Neural cell (in vitro differentiated cells): ENCODE measurements around the gene NOTUM. TPM values are rescaled to one million over a fixed set of nuclear protein-coding genes. Genes with fewer than 3 reads are reported as not detected.

Experiments
- H2AFZ ChIP-seq: fragments of 200-600, 300-800 bp; sonication (generic), shearing (Covaris generic); 2 replicates; pipeline ENCODE4 v1.6.0; 2014; ENCODE audit warnings: low read depth, mild to moderate bottlenecking, antibody characterized with exemption, low read length, moderate library complexity
- H3F3A ChIP-seq: fragments of 200-600 bp; shearing (Covaris generic); 2 replicates; pipeline ENCODE4 v1.6.1; 2016; ENCODE audit warnings: mild to moderate bottlenecking, moderate library complexity, mixed read lengths, antibody characterized with exemption, low read length; ENCODE audit not compliant: insufficient read depth, poor library complexity, severe bottlenecking
- H3K27ac ChIP-seq: fragments of 200-600, 300-800 bp; sonication (generic), shearing (Covaris generic); 2 replicates; pipeline ENCODE4 v1.5.1; 2014; ENCODE audit warnings: mild to moderate bottlenecking, low read length, moderate library complexity
- H3K27me3 ChIP-seq: fragments of 300-800, 200-600 bp; sonication (generic), shearing (Covaris generic); 2 replicates; pipeline ENCODE4 v1.6.0; 2014; ENCODE audit warnings: mild to moderate bottlenecking, low read depth, low read length, moderate library complexity; ENCODE audit not compliant: insufficient read depth
- H3K36me3 ChIP-seq: fragments of 300-800, 200-600 bp; sonication (generic), shearing (Covaris generic); 2 replicates; pipeline ENCODE4 v1.5.1; 2014; ENCODE audit warnings: mild to moderate bottlenecking, antibody characterized with exemption, low read length, moderate library complexity; ENCODE audit not compliant: insufficient read depth
- H3K4me2 ChIP-seq: fragments of 300-800, 200-600 bp; sonication (generic), shearing (Covaris generic); 2 replicates; pipeline ENCODE4 v1.6.0; 2014; ENCODE audit warnings: mild to moderate bottlenecking, low read length
- H3K4me3 ChIP-seq: fragments of 300-800, 200-600 bp; sonication (generic), shearing (Covaris generic); 2 replicates; pipeline ENCODE4 v1.5.1; 2014; ENCODE audit warnings: mild to moderate bottlenecking, low read length, moderate library complexity
- H3K79me2 ChIP-seq: fragments of 200-600 bp; shearing (Covaris generic); replicated peaks from 2 replicates; pipeline ENCODE4 v1.6.0; 2014; ENCODE audit warnings: mild to moderate bottlenecking, low read length, moderate library complexity; ENCODE audit not compliant: insufficient read depth
- H3K9ac ChIP-seq: fragments of 300-800, 200-600 bp; sonication (generic), shearing (Covaris generic); 2 replicates; pipeline ENCODE4 v1.6.1; 2016; ENCODE audit warnings: mild to moderate bottlenecking, low read length, mixed read lengths
- H3K9me2 ChIP-seq: fragments of 200-600 bp; shearing (Covaris generic); 2 replicates; pipeline ENCODE4 v1.6.1; 2016; ENCODE audit warnings: mild to moderate bottlenecking, low read length, mixed read lengths; ENCODE audit not compliant: insufficient read depth
- H3K9me3 ChIP-seq: fragments of 200-600, 300-800 bp; sonication (generic), shearing (Covaris generic); 2 replicates; pipeline ENCODE4 v1.6.1; 2016; ENCODE audit warnings: mild to moderate bottlenecking, mixed run types, low read length, moderate library complexity, mixed read lengths
- H4K20me1 ChIP-seq: fragments of 200-600 bp; shearing (Covaris generic); 2 replicates; pipeline ENCODE4 v1.6.1; 2016; ENCODE audit warnings: mild to moderate bottlenecking, mixed run types; ENCODE audit not compliant: insufficient read depth
- EP300 ChIP-seq: fragments of 450-650 bp; conservative IDR thresholded peaks from 2 replicates; pipeline ENCODE4 v1.6.1; 2014; ENCODE audit warnings: antibody characterized with exemption, mild to moderate bottlenecking, moderate library complexity; ENCODE audit not compliant: poor library complexity, severe bottlenecking
- EZH2 ChIP-seq: fragments of 200-600, 300-800 bp; shearing (Covaris generic), sonication (generic); IDR thresholded peaks from 2 replicates; pipeline ENCODE4 v1.6.1; 2014; ENCODE audit warnings: antibody characterized with exemption, low read length, borderline replicate concordance, mild to moderate bottlenecking; ENCODE audit not compliant: insufficient read depth, poor library complexity, severe bottlenecking
- MXI1 ChIP-seq: fragments of 450-650 bp; conservative IDR thresholded peaks from 2 replicates; pipeline ENCODE4 v1.6.1; 2014; ENCODE audit warnings: antibody characterized with exemption, mild to moderate bottlenecking; ENCODE audit not compliant: poor library complexity, severe bottlenecking
- POLR2AphosphoS5 ChIP-seq: IDR thresholded peaks from 2 replicates; pipeline ENCODE4 v1.6.1; 2012
- RAD21 ChIP-seq: fragments of 450-650 bp; conservative IDR thresholded peaks from 2 replicates; pipeline ENCODE4 v1.6.1; 2014; ENCODE audit warnings: antibody characterized with exemption, mild to moderate bottlenecking, moderate library complexity
- REST ChIP-seq: IDR thresholded peaks from 2 replicates; pipeline ENCODE4 v1.6.1; 2012; ENCODE audit warnings: borderline replicate concordance
- SMC3 ChIP-seq: fragments of 450-650 bp; conservative IDR thresholded peaks from 2 replicates; pipeline ENCODE4 v1.6.1; 2014; ENCODE audit warnings: antibody characterized with exemption, mild to moderate bottlenecking, moderate library complexity; ENCODE audit not compliant: poor library complexity
- TAF1 ChIP-seq: IDR thresholded peaks from 2 replicates; pipeline ENCODE4 v1.6.1; 2012; ENCODE audit warnings: low read depth
- polyA plus RNA-seq: library from polyadenylated mRNA; depleted of rRNA; stranded (reverse); fragments of >200 nt; gene quantifications from 2 replicates; pipeline ENCODE4 v1.2.3, GENCODE V29; 2014
- TF ChIP-seq, protein P1 (sequence below): fragments of 450-650 bp; IDR thresholded peaks from 2 replicates; pipeline ENCODE4 v1.5.1; 2014; ENCODE audit warnings: antibody characterized with exemption, mild to moderate bottlenecking, moderate library complexity; ENCODE audit not compliant: poor library complexity, severe bottlenecking

Gene NOTUM
- polyA plus RNA-seq, 1 donor from 2014 or later, result not detected

GRCh38 chr17:81928544-81929252, 32.3 kb downstream of the NOTUM start:
- Histone ChIP-seq H3K4me3 (peak overlapping the region; percentile 66), H3K9me2 (no peaks in the 10 kb centered on the region), H3K4me2 (peak overlapping the region; percentile 14), H3K79me2 (peaks cover 23% of the 10 kb centered on the region), H2AFZ (no peak overlapping the region), H3K27ac (no peak overlapping the region), H3K9ac (peak overlapping the region; percentile 54), H3K36me3 (no peaks in the 10 kb centered on the region), H4K20me1 (no peaks in the 10 kb centered on the region), H3F3A (no peaks in the 10 kb centered on the region), H3K9me3 (no peaks in the 10 kb centered on the region), H3K27me3 (no peaks in the 10 kb centered on the region)
- TF ChIP-seq TAF1, result no peak
- TF ChIP-seq REST, result no peak
- TF ChIP-seq POLR2AphosphoS5, result no peak
- TF ChIP-seq, protein P1, sequence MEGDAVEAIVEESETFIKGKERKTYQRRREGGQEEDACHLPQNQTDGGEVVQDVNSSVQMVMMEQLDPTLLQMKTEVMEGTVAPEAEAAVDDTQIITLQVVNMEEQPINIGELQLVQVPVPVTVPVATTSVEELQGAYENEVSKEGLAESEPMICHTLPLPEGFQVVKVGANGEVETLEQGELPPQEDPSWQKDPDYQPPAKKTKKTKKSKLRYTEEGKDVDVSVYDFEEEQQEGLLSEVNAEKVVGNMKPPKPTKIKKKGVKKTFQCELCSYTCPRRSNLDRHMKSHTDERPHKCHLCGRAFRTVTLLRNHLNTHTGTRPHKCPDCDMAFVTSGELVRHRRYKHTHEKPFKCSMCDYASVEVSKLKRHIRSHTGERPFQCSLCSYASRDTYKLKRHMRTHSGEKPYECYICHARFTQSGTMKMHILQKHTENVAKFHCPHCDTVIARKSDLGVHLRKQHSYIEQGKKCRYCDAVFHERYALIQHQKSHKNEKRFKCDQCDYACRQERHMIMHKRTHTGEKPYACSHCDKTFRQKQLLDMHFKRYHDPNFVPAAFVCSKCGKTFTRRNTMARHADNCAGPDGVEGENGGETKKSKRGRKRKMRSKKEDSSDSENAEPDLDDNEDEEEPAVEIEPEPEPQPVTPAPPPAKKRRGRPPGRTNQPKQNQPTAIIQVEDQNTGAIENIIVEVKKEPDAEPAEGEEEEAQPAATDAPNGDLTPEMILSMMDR, result no peak
- TF ChIP-seq MXI1, result no peak
- no peak for TF ChIP-seq EP300
- no peak for TF ChIP-seq SMC3
- no peak for TF ChIP-seq RAD21
- no peak for TF ChIP-seq EZH2

- H3K9me3 ChIP-seq, result no peaks in the 10 kb centered on the region
- H3K4me2 ChIP-seq, result peak within 1 kb of the TSS; percentile 73
- H2AFZ ChIP-seq, result no peak within 1 kb of the TSS
- H3K27ac ChIP-seq, result no peak within 1 kb of the TSS
- peaks cover 23% of the 10 kb centered on the region for H3K79me2 ChIP-seq
- no peaks in the 10 kb centered on the region for H4K20me1 ChIP-seq
- H3F3A ChIP-seq, result no peaks in the 10 kb centered on the region
- no peaks in the 10 kb centered on the region for H3K36me3 ChIP-seq
- peak; percentile 91 for TF ChIP-seq MXI1
- TF ChIP-seq EZH2, result no peak
- peak; percentile 67 for TF ChIP-seq RAD21
- TF ChIP-seq POLR2AphosphoS5, result peak; percentile 83
- no peak for TF ChIP-seq TAF1
- TF ChIP-seq EP300, result no peak
- TF ChIP-seq, protein P1, result peak; percentile 94
- no peak for TF ChIP-seq REST
- TF ChIP-seq SMC3, result peak; percentile 73
- no peaks in the 10 kb centered on the region for H3K27me3 ChIP-seq
- no peaks in the 10 kb centered on the region for H3K9me2 ChIP-seq
- H3K4me3 ChIP-seq, result peak within 1 kb of the TSS; percentile 72
- peak within 1 kb of the TSS; percentile 68 for H3K9ac ChIP-seq
These were observed 33.1 kb downstream of the NOTUM start, which contains the start of gene MAFG for GRCh38 chr17:81927653-81928543. Gene MAFG (minus strand): TSS chr17:81927735. CDS start chr17:81923185, 4,550 bp downstream.
